SK-N-SH (cell line): ENCODE data around the gene SLC35G1. TPM values are rescaled to one million over a fixed set of nuclear protein-coding genes. Genes with fewer than 3 reads are reported as not detected.

Experiments used
- CTCF ChIA-PET: fragments of 300-600, 350-600 bp; formaldehyde crosslinking; extraction: SDS; loops from one replicate; lab custom pipeline; 2021; lab: Yijun Ruan, JAX
- POLR2A ChIA-PET: fragments of 350-600 bp; sonication (Branson Sonifier 250); formaldehyde crosslinking; extraction: SDS; loops from one replicate; lab custom pipeline; 2020; ENCODE audit warnings: antibody characterized with exemption, inconsistent platforms; lab: Yijun Ruan, JAX
- DNase-seq: peaks from one replicate; pipeline ENCODE4 v3.0.0; 2012
- H2AFZ ChIP-seq: fragments of 200-600 bp; sonication (generic); 2 replicates; pipeline ENCODE4 v1.8.1; 2016; ENCODE audit warnings: antibody characterized with exemption, mild to moderate bottlenecking, low read depth
- H3F3A ChIP-seq: fragments of 200-600 bp; sonication (generic); replicated peaks from 2 replicates; pipeline ENCODE3; 2016; ENCODE audit warnings: antibody characterized with exemption, mild to moderate bottlenecking; ENCODE audit not compliant: insufficient read depth
- H3K27ac ChIP-seq, 2 experiments: fragments of 200-500 bp in 1 of 2; fragments of 200-600 bp in 1 of 2; sonication (Bioruptor generic) in 1 of 2; sonication (generic), shearing (Covaris generic) in 1 of 2; 2 replicates each; pipeline versions ENCODE4 v1.5.1 to v1.6.1; 2014 to 2016; ENCODE audit warnings: low read depth in 2 of 2, inconsistent platforms in 1 of 2, low read length in 1 of 2, mild to moderate bottlenecking in 1 of 2, mixed read lengths in 1 of 2
- H3K27me3 ChIP-seq: fragments of 200-600 bp; sonication (generic), shearing (Covaris generic); 2 replicates; pipeline ENCODE4 v1.6.1; 2016; ENCODE audit warnings: mixed run types; ENCODE audit not compliant: insufficient read depth
- H3K36me3 ChIP-seq, 2 experiments: fragments of 200-500 bp in 1 of 2; fragments of 200-600 bp in 1 of 2; sonication (Bioruptor generic) in 1 of 2; sonication (generic) in 1 of 2; replicated peaks in 1 of 2; 2 replicates each; pipeline versions ENCODE3 to v1.5.1; 2014 to 2016; ENCODE audit warnings: low read length in 1 of 2, mild to moderate bottlenecking in 1 of 2; ENCODE audit not compliant: insufficient read depth in 2 of 2, control insufficient read depth in 1 of 2
- H3K4me1 ChIP-seq, 2 experiments: fragments of 200-500 bp in 1 of 2; fragments of 200-600 bp in 1 of 2; sonication (Bioruptor generic) in 1 of 2; sonication (generic), shearing (Covaris generic) in 1 of 2; 2 replicates each; pipeline versions ENCODE4 v1.5.1 to v1.6.1; 2014 to 2016; ENCODE audit warnings: low read depth in 1 of 2, low read length in 1 of 2, mixed run types in 1 of 2; ENCODE audit not compliant: insufficient read depth in 2 of 2, control insufficient read depth in 1 of 2
- H3K4me2 ChIP-seq: fragments of 200-600 bp; sonication (generic), shearing (Covaris generic); 2 replicates; pipeline ENCODE4 v1.6.1; 2017; ENCODE audit warnings: mixed run types
- H3K4me3 ChIP-seq, 2 experiments: fragments of 200-500 bp in 1 of 2; fragments of 200-600 bp in 1 of 2; sonication (Bioruptor generic) in 1 of 2; sonication (generic), shearing (Covaris generic) in 1 of 2; 2 replicates each; pipeline versions ENCODE4 v1.5.1 to v1.8.1; 2014 to 2016; ENCODE audit warnings: low read depth in 2 of 2, inconsistent platforms in 1 of 2, low read length in 1 of 2, mild to moderate bottlenecking in 1 of 2, mixed read lengths in 1 of 2, moderate library complexity in 1 of 2
- H3K79me2 ChIP-seq: fragments of 200-600 bp; sonication (generic); 2 replicates; pipeline ENCODE4 v1.8.1; 2017; ENCODE audit warnings: mild to moderate bottlenecking; ENCODE audit not compliant: insufficient read depth
- H3K9ac ChIP-seq: fragments of 200-600 bp; sonication (generic); 2 replicates; pipeline ENCODE4 v1.6.1; 2017; ENCODE audit warnings: mixed run types
- H3K9me2 ChIP-seq: fragments of 200-600 bp; sonication (generic); 2 replicates; pipeline ENCODE4 v1.6.1; 2017; ENCODE audit warnings: mixed run types
- H3K9me3 ChIP-seq: fragments of 200-600 bp; sonication (generic); 2 replicates; pipeline ENCODE4 v1.6.1; 2017; ENCODE audit warnings: mixed run types, mild to moderate bottlenecking, moderate library complexity
- H4K20me1 ChIP-seq: fragments of 200-600 bp; sonication (generic); 2 replicates; pipeline ENCODE4 v1.6.1; 2017; ENCODE audit warnings: mild to moderate bottlenecking, mixed run types; ENCODE audit not compliant: insufficient read depth
- CHD2 ChIP-seq: fragments of 150-350 bp; IDR thresholded peaks from 2 replicates; pipeline ENCODE4 v1.6.1; 2018; ENCODE audit warnings: low read length; ENCODE audit not compliant: partially characterized antibody
- EP300 ChIP-seq, 2 experiments: IDR thresholded peaks; 2 replicates each; pipeline versions ENCODE4 v1.4.0 to v1.6.1; 2012; ENCODE audit warnings: borderline replicate concordance in 1 of 2, low read depth in 1 of 2, low read length in 1 of 2
- FOXJ3 ChIP-seq: sonication (generic); formaldehyde crosslinking; IDR thresholded peaks from 2 replicates; pipeline ENCODE4 v1.5.1; 2020; ENCODE audit warnings: mild to moderate bottlenecking, missing genetic modification reagents
- FOXM1 ChIP-seq: IDR thresholded peaks from 2 replicates; pipeline ENCODE4 v1.4.0; 2012; ENCODE audit warnings: low read depth, mild to moderate bottlenecking
- JUND ChIP-seq: IDR thresholded peaks from 2 replicates; pipeline ENCODE4 v1.4.0; 2012
- MXI1 ChIP-seq: IDR thresholded peaks from 2 replicates; pipeline ENCODE4 v1.6.1; 2012; ENCODE audit warnings: mild to moderate bottlenecking, low read depth, low read length, improper control_type of control experiment
- NFIC ChIP-seq: IDR thresholded peaks from 2 replicates; pipeline ENCODE4 v1.4.0; 2012; ENCODE audit warnings: borderline replicate concordance
- POLR2AphosphoS5 ChIP-seq: IDR thresholded peaks from 2 replicates; pipeline ENCODE4 v1.6.1; 2012; ENCODE audit warnings: low read depth, low read length
- RCOR1 ChIP-seq: fragments of 150-350 bp; IDR thresholded peaks from 2 replicates; pipeline ENCODE4 v1.6.1; 2017; ENCODE audit warnings: antibody characterized with exemption, low read length
- RFX5 ChIP-seq: IDR thresholded peaks from 2 replicates; pipeline ENCODE4 v1.6.1; 2012; ENCODE audit warnings: mild to moderate bottlenecking, improper control_type of control experiment, low read length
- SIN3A ChIP-seq: IDR thresholded peaks from 2 replicates; pipeline ENCODE4 v1.6.1; 2012; ENCODE audit warnings: low read depth, mild to moderate bottlenecking, low read length, moderate library complexity, borderline replicate concordance
- SMC3 ChIP-seq: IDR thresholded peaks from 2 replicates; pipeline ENCODE4 v1.6.1; 2012; ENCODE audit warnings: low read depth, low read length, improper control_type of control experiment
- TEAD4 ChIP-seq: IDR thresholded peaks from 2 replicates; pipeline ENCODE4 v1.4.0; 2012; ENCODE audit warnings: mild to moderate bottlenecking, borderline replicate concordance; ENCODE audit not compliant: insufficient read depth
- YY1 ChIP-seq: IDR thresholded peaks from 2 replicates; pipeline ENCODE4 v1.4.0; 2012; ENCODE audit warnings: low read depth, mild to moderate bottlenecking
- WGBS: methylation state at CpG from one replicate; pipeline ENCODE4 v1.1.6; 2017; ENCODE audit warnings: low lambda C conversion rate; 5-methylcytosine and 5-hydroxymethylcytosine counted together
- polyA plus RNA-seq, 3 experiments: library from polyadenylated mRNA; depleted of rRNA; stranded (reverse); fragments of >200 nt; gene quantifications; 2 replicates each; pipeline ENCODE4 v1.2.3, GENCODE V29; 2012
- TF ChIP-seq, protein P1 (sequence below): IDR thresholded peaks from 2 replicates; pipeline ENCODE4 v1.4.0; 2012; ENCODE audit warnings: low read depth
- TF ChIP-seq, protein P2 (sequence below): fragments of 150-350 bp; IDR thresholded peaks from 2 replicates; pipeline ENCODE4 v1.6.1; 2016; ENCODE audit warnings: mild to moderate bottlenecking, low read depth, low read length
- TF ChIP-seq, protein P3 (sequence below): IDR thresholded peaks from 2 replicates; pipeline ENCODE4 v1.4.0; 2012; ENCODE audit warnings: low read depth, borderline replicate concordance
- TF ChIP-seq, protein P4 (sequence below): IDR thresholded peaks from 2 replicates; pipeline ENCODE4 v1.4.0; 2012; ENCODE audit warnings: low read depth, borderline replicate concordance
- TF ChIP-seq, protein P5 (sequence below): IDR thresholded peaks from 2 replicates; pipeline ENCODE4; 2012

SLC35G1 gene
- polyA plus RNA-seq, 1 of the 3 experiments (the other 2 are of a cell fraction): 5.1 TPM

DNA sequence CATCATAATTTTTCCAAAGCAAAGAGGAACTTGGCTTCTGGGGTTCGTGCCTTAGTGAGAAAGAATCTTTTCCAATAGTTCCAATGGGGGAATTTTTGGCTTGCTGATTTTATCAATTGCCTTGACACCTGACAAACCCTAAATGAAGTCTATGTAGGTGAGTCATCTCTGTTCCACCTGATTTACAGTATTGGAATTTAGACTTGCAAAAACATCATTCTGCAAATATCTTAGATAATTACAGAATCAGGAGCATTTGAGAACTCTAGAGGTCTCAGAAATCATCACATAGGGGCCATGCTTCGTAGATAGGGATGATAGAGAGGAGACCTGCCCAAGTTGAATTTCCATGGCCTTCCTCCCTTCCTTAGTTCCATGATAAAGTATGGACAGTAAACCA lies 9.3 kb downstream of the SLC35G1 start:
- Histone ChIP-seq H4K20me1 (no peaks in the 10 kb centered on the region), H3F3A (no peaks in the 10 kb centered on the region), H3K4me3 (no peak overlapping the region), H3K9me3 (no peaks in the 10 kb centered on the region), H3K4me1 (no peaks in the 10 kb centered on the region), H3K9ac (no peak overlapping the region), H3K36me3 (peaks cover 15 to 21% of the 10 kb centered on the region in 2 experiments), H3K4me2 (no peak overlapping the region), H3K79me2 (no peaks in the 10 kb centered on the region), H3K9me2 (no peaks in the 10 kb centered on the region), H2AFZ (no peak overlapping the region), H3K27ac (no peak overlapping the region), H3K27me3 (no peaks in the 10 kb centered on the region)
- TF ChIP-seq RCOR1 (no peak), RFX5 (no peak), YY1 (no peak), POLR2AphosphoS5 (no peak), MXI1 (no peak), FOXJ3 (CRISPR knock-in tag) (no peak), EP300 (IDR thresholded peaks at IDR 0.05; ENCODE audit: borderline replicate concordance in 1 of 2, low read depth in 1 of 2, low read length in 1 of 2) (no peak), SMC3 (no peak), NFIC (no peak), TEAD4 (no peak), FOXM1 (no peak)
- TF ChIP-seq, protein P1, sequence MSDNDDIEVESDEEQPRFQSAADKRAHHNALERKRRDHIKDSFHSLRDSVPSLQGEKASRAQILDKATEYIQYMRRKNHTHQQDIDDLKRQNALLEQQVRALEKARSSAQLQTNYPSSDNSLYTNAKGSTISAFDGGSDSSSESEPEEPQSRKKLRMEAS: no peak
- TF ChIP-seq, protein P2, sequence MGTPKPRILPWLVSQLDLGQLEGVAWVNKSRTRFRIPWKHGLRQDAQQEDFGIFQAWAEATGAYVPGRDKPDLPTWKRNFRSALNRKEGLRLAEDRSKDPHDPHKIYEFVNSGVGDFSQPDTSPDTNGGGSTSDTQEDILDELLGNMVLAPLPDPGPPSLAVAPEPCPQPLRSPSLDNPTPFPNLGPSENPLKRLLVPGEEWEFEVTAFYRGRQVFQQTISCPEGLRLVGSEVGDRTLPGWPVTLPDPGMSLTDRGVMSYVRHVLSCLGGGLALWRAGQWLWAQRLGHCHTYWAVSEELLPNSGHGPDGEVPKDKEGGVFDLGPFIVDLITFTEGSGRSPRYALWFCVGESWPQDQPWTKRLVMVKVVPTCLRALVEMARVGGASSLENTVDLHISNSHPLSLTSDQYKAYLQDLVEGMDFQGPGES: no peak
- ChIA-PET CTCF (interaction anchor here (1.1 to 6.7 kb wide), 3 partner anchors 14 to 541 kb away, joined by 5 to 23 read pairs (median 8); no protein-coding TSS in a partner anchor), POLR2A (no interaction called here)
- DNase-seq: no peak
- 91% methylated on average over 2 of the region's 2 CpGs for WGBS

DNA sequence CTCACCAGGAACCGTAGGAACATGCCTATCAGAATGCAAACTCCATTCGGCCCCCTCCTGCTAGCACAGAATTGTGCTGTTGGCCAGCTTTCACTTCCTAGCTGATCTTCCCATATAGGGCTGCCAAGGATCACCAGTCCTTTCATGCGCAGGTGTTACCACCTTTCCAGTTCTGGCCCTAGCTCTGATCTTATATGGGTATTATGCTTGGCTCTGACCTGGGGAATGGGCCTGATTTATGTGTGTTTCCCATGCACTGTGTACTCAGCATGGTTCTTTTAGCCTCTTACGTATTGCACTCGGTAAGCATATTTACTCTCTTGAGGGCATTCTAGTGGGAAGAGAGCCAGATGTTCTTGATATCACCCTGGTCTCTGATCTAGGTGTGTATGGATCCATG lies 11.1 kb downstream of the SLC35G1 start:
- no peaks in the 10 kb centered on the region for H3F3A ChIP-seq
- no peak overlapping the region for H3K4me3 ChIP-seq
- no peaks in the 10 kb centered on the region for H4K20me1 ChIP-seq
- H3K9me2 ChIP-seq: no peaks in the 10 kb centered on the region
- no peaks in the 10 kb centered on the region for H3K4me1 ChIP-seq
- H3K36me3 ChIP-seq: peaks cover 10 to 25% of the 10 kb centered on the region in 2 experiments
- CTCF ChIA-PET: interaction anchor here (0.6 to 6.7 kb wide), 6 partner anchors 12 to 1067 kb away, joined by 3 to 23 read pairs (median 3); no protein-coding TSS in a partner anchor
- no peak overlapping the region for H3K4me2 ChIP-seq
- POLR2A ChIA-PET: no interaction called here
- 95% methylated on average over 5 of the region's 5 CpGs for WGBS
- TF ChIP-seq, protein P3, sequence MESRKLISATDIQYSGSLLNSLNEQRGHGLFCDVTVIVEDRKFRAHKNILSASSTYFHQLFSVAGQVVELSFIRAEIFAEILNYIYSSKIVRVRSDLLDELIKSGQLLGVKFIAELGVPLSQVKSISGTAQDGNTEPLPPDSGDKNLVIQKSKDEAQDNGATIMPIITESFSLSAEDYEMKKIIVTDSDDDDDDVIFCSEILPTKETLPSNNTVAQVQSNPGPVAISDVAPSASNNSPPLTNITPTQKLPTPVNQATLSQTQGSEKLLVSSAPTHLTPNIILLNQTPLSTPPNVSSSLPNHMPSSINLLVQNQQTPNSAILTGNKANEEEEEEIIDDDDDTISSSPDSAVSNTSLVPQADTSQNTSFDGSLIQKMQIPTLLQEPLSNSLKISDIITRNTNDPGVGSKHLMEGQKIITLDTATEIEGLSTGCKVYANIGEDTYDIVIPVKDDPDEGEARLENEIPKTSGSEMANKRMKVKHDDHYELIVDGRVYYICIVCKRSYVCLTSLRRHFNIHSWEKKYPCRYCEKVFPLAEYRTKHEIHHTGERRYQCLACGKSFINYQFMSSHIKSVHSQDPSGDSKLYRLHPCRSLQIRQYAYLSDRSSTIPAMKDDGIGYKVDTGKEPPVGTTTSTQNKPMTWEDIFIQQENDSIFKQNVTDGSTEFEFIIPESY: no peak
- no peak for TF ChIP-seq EP300 (IDR thresholded peaks at IDR 0.05; ENCODE audit: borderline replicate concordance in 1 of 2, low read depth in 1 of 2, low read length in 1 of 2)
- TF ChIP-seq SMC3: no peak
- TF ChIP-seq JUND: no peak
- no peak for TF ChIP-seq RCOR1
- TF ChIP-seq SIN3A: no peak
- TF ChIP-seq, protein P4, sequence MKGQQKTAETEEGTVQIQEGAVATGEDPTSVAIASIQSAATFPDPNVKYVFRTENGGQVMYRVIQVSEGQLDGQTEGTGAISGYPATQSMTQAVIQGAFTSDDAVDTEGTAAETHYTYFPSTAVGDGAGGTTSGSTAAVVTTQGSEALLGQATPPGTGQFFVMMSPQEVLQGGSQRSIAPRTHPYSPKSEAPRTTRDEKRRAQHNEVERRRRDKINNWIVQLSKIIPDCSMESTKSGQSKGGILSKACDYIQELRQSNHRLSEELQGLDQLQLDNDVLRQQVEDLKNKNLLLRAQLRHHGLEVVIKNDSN: no peak
- TF ChIP-seq CHD2: no peak
- no peak for TF ChIP-seq TEAD4
- TF ChIP-seq, protein P5, sequence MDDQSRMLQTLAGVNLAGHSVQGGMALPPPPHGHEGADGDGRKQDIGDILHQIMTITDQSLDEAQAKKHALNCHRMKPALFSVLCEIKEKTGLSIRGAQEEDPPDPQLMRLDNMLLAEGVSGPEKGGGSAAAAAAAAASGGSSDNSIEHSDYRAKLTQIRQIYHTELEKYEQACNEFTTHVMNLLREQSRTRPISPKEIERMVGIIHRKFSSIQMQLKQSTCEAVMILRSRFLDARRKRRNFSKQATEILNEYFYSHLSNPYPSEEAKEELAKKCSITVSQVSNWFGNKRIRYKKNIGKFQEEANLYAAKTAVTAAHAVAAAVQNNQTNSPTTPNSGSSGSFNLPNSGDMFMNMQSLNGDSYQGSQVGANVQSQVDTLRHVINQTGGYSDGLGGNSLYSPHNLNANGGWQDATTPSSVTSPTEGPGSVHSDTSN: no peak
- TF ChIP-seq NFIC: no peak
- no peak for TF ChIP-seq FOXM1
- H3K79me2 ChIP-seq: no peaks in the 10 kb centered on the region
- no peak for DNase-seq
- no peak overlapping the region for H3K27ac ChIP-seq
- no peak overlapping the region for H2AFZ ChIP-seq
- no peaks in the 10 kb centered on the region for H3K9me3 ChIP-seq
- H3K27me3 ChIP-seq: no peaks in the 10 kb centered on the region
- H3K9ac ChIP-seq: no peak overlapping the region
